H9 (cell line): ENCODE data around the gene CD248. TPM values are rescaled to one million over a fixed set of nuclear protein-coding genes. Genes with fewer than 3 reads are reported as not detected.

Experiments used
- DNase-seq: peaks from one replicate; pipeline ENCODE4 v3.0.0-alpha.2; 2017
- H2AFZ ChIP-seq: one replicate; pipeline ENCODE4 v1.6.1; 2013; ENCODE audit warnings: mild to moderate bottlenecking, low read length, control low read depth, moderate library complexity
- H2AK5ac ChIP-seq: 2 replicates; pipeline ENCODE4 v1.6.1; 2013; ENCODE audit warnings: low read length, control low read depth, mixed read lengths; ENCODE audit not compliant: insufficient read length
- H2BK120ac ChIP-seq: one replicate; pipeline ENCODE4 v1.6.1; 2013; ENCODE audit warnings: low read depth, mild to moderate bottlenecking, low read length, control low read depth, inconsistent platforms; ENCODE audit not compliant: poor library complexity, severe bottlenecking
- H2BK12ac ChIP-seq: 2 replicates; pipeline ENCODE4 v1.6.1; 2013; ENCODE audit warnings: low read length, control low read depth, mixed read lengths, low read depth; ENCODE audit not compliant: insufficient read length
- H2BK15ac ChIP-seq: 2 replicates; pipeline ENCODE4 v1.6.1; 2013; ENCODE audit warnings: low read depth, low read length, control low read depth
- H2BK20ac ChIP-seq: one replicate; pipeline ENCODE4 v1.6.1; 2013; ENCODE audit warnings: low read depth, mild to moderate bottlenecking, low read length, control low read depth, inconsistent platforms; ENCODE audit not compliant: poor library complexity, severe bottlenecking
- H2BK5ac ChIP-seq: 2 replicates; pipeline ENCODE4 v1.6.1; 2013; ENCODE audit warnings: low read length, control low read depth, mixed read lengths; ENCODE audit not compliant: insufficient read length
- H3K14ac ChIP-seq: 2 replicates; pipeline ENCODE4 v1.6.1; 2013; ENCODE audit warnings: low read length, control low read depth; ENCODE audit not compliant: insufficient read depth
- H3K18ac ChIP-seq: 2 replicates; pipeline ENCODE4 v1.6.1; 2013; ENCODE audit warnings: low read depth, mild to moderate bottlenecking, mixed read lengths, low read length, control low read depth; ENCODE audit not compliant: insufficient read length
- H3K23ac ChIP-seq: 2 replicates; pipeline ENCODE4 v1.6.1; 2013; ENCODE audit warnings: low read length, control low read depth, mixed read lengths, low read depth; ENCODE audit not compliant: insufficient read length
- H3K23me2 ChIP-seq: 2 replicates; pipeline ENCODE4 v1.6.1; 2013; ENCODE audit warnings: low read depth, mild to moderate bottlenecking, mixed read lengths, low read length, control low read depth; ENCODE audit not compliant: insufficient read length, poor library complexity, severe bottlenecking
- H3K27ac ChIP-seq: 2 replicates; pipeline ENCODE4 v1.5.1; 2013; ENCODE audit warnings: low read length, control low read depth, mixed read lengths, low read depth; ENCODE audit not compliant: insufficient read length
- H3K27me3 ChIP-seq: 2 replicates; pipeline ENCODE4 v1.6.1; 2013; ENCODE audit warnings: low read length, control low read depth, inconsistent platforms; ENCODE audit not compliant: insufficient read depth
- H3K4ac ChIP-seq: 2 replicates; pipeline ENCODE4 v1.6.1; 2013; ENCODE audit warnings: low read depth, mild to moderate bottlenecking, control low read depth, inconsistent platforms, low read length, moderate library complexity
- H3K4me1 ChIP-seq: 2 replicates; pipeline ENCODE4 v1.6.1; 2013; ENCODE audit warnings: low read length, control low read depth, inconsistent platforms; ENCODE audit not compliant: insufficient read depth
- H3K4me2 ChIP-seq: 2 replicates; pipeline ENCODE4 v1.6.1; 2013; ENCODE audit warnings: low read length, control low read depth, mixed read lengths; ENCODE audit not compliant: insufficient read length, insufficient read depth
- H3K56ac ChIP-seq: 2 replicates; pipeline ENCODE4 v1.6.1; 2013; ENCODE audit warnings: low read depth, mild to moderate bottlenecking, mixed read lengths, low read length, control low read depth; ENCODE audit not compliant: insufficient read length
- H3K79me1 ChIP-seq: 2 replicates; pipeline ENCODE4 v1.6.1; 2013; ENCODE audit warnings: low read depth, mild to moderate bottlenecking, moderate library complexity, low read length, control low read depth, inconsistent platforms; ENCODE audit not compliant: insufficient read depth, poor library complexity, severe bottlenecking
- H3K79me2 ChIP-seq: 2 replicates; pipeline ENCODE4 v1.6.1; 2013; ENCODE audit warnings: low read length, control low read depth, inconsistent platforms; ENCODE audit not compliant: insufficient read depth
- H3K9ac ChIP-seq: 2 replicates; pipeline ENCODE4 v1.6.1; 2013; ENCODE audit warnings: low read length, control low read depth, mixed read lengths; ENCODE audit not compliant: insufficient read length; ENCODE audit errors: extremely low read depth
- H3K9me3 ChIP-seq: one replicate; pipeline ENCODE4 v1.6.1; 2013; ENCODE audit warnings: low read depth, low read length, inconsistent platforms; ENCODE audit not compliant: control insufficient read depth
- H3T11ph ChIP-seq: one replicate; pipeline ENCODE4 v1.6.1; 2013; ENCODE audit warnings: mild to moderate bottlenecking, low read length, control low read depth, inconsistent platforms
- H4K20me1 ChIP-seq: one replicate; pipeline ENCODE4 v1.6.1; 2013; ENCODE audit not compliant: control insufficient read depth, insufficient read length, insufficient read depth
- H4K5ac ChIP-seq: 2 replicates; pipeline ENCODE4 v1.6.1; 2013; ENCODE audit warnings: low read depth, mild to moderate bottlenecking, mixed read lengths, low read length, control low read depth; ENCODE audit not compliant: insufficient read length
- H4K8ac ChIP-seq: replicated peaks from 2 replicates; pipeline ENCODE4 v1.6.1; 2013; ENCODE audit warnings: low read length, control low read depth, mixed read lengths, low read depth; ENCODE audit not compliant: insufficient read length
- H4K91ac ChIP-seq: 2 replicates; pipeline ENCODE4 v1.6.1; 2013; ENCODE audit warnings: low read depth, mild to moderate bottlenecking, moderate library complexity, mixed read lengths, low read length, control low read depth; ENCODE audit not compliant: insufficient read length
- H3K27ac Mint-ChIP-seq, 3 experiments: 2 replicates in 2 of 3; 3 replicates in 1 of 3; pipeline ENCODE4 v1.8.0; 2020 to 2021; ENCODE audit warnings: mixed read lengths in 3 of 3, mild to moderate bottlenecking in 1 of 3, moderate library complexity in 1 of 3
- H3K27me3 Mint-ChIP-seq: 2 replicates; pipeline ENCODE4 v1.8.0; 2021; ENCODE audit warnings: low read depth, mild to moderate bottlenecking, moderate library complexity, mixed read lengths
- H3K36me3 Mint-ChIP-seq, 3 experiments: 2 replicates in 2 of 3; 3 replicates in 1 of 3; pipeline ENCODE4 v1.8.0; 2020 to 2021; ENCODE audit warnings: low read depth in 3 of 3, mixed read lengths in 3 of 3; ENCODE audit not compliant: insufficient read depth in 1 of 3
- H3K4me1 Mint-ChIP-seq, 2 experiments: 2 replicates each; pipeline ENCODE4 v1.8.0; 2020; ENCODE audit warnings: mixed read lengths in 2 of 2
- H3K4me3 Mint-ChIP-seq, 2 experiments: 2 replicates in 1 of 2; 3 replicates in 1 of 2; pipeline ENCODE4 v1.8.0; 2020 to 2021; ENCODE audit warnings: mild to moderate bottlenecking in 2 of 2, mixed read lengths in 2 of 2, moderate library complexity in 1 of 2
- H3K9me3 Mint-ChIP-seq, 2 experiments: 2 replicates in 1 of 2; 3 replicates in 1 of 2; pipeline ENCODE4 v1.8.0; 2020; ENCODE audit warnings: mild to moderate bottlenecking in 2 of 2, mixed read lengths in 2 of 2, moderate library complexity in 1 of 2
- WGBS: extraction: QIAGEN DNeasy Blood & Tissue Kit; methylation state at CpG from one replicate; pipeline ENCODE4 v1.1.7; 2013; ENCODE audit warnings: missing lambda C conversion rate, low lambda C conversion rate, mixed read lengths; ENCODE audit not compliant: insufficient read length; ENCODE audit errors: extremely low coverage; 5-methylcytosine and 5-hydroxymethylcytosine counted together
- total RNA-seq: library from RNA; stranded (reverse); gene quantifications from 2 replicates; pipeline ENCODE4 v1.2.1, GENCODE V29; 2021
- TF ChIP-seq, protein P1 (sequence below): fragments of 200-600 bp; sonication (generic); conservative IDR thresholded peaks from 3 replicates; pipeline ENCODE4 v1.8.0; 2021; ENCODE audit warnings: antibody characterized with exemption, mild to moderate bottlenecking

The CD248 gene
- total RNA-seq, 1 experiment from 2014 or later, result 1.5 TPM

DNA sequence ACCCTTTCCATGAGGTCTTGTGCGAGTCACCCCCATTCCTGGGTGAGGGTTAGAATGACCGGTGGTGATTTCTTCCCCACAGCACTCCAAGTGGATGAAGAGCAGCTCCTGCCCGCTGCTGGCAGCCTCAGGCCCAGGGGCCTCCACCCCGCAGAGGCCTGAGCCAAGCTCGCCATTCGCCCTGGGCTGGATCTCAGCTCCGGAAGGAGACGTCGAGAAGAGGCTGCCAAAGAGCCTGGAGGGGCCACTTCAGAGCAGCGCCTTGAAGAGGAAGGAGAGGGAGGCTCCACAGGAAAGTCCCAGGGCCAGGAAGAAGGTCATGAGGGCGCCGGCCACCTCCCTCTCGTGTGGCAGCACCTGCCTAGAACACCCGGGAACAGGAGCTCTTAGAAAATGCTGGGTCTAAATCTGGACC is 46.4 kb upstream of the CD248 start:
- no peaks in the 10 kb centered on the region for H3K27me3 ChIP-seq
- H3K9me3 ChIP-seq, result no peaks in the 10 kb centered on the region
- no peak overlapping the region for H4K91ac ChIP-seq
- H3K36me3 Mint-ChIP-seq, result peaks cover 28 to 66% (median 52%) of the 10 kb centered on the region in 3 experiments; a peak in 6 of 7 replicates
- no peaks in the 10 kb centered on the region; the same call in 1 of the 2 replicates for H3K27me3 Mint-ChIP-seq
- H3K9me3 Mint-ChIP-seq, result no peaks in the 10 kb centered on the region
- H3K18ac ChIP-seq, result no peak overlapping the region
- H2AK5ac ChIP-seq, result no peak overlapping the region
- no peak overlapping the region for H2BK5ac ChIP-seq
- H3K79me2 ChIP-seq, result no peaks in the 10 kb centered on the region
- H3T11ph ChIP-seq, result no peak overlapping the region
- H4K8ac ChIP-seq, result no peak overlapping the region
- H4K5ac ChIP-seq, result no peak overlapping the region
- peaks cover 7 to 8% of the 10 kb centered on the region in 2 experiments for H3K4me1 Mint-ChIP-seq
- H4K20me1 ChIP-seq, result no peaks in the 10 kb centered on the region
- TF ChIP-seq, protein P1, sequence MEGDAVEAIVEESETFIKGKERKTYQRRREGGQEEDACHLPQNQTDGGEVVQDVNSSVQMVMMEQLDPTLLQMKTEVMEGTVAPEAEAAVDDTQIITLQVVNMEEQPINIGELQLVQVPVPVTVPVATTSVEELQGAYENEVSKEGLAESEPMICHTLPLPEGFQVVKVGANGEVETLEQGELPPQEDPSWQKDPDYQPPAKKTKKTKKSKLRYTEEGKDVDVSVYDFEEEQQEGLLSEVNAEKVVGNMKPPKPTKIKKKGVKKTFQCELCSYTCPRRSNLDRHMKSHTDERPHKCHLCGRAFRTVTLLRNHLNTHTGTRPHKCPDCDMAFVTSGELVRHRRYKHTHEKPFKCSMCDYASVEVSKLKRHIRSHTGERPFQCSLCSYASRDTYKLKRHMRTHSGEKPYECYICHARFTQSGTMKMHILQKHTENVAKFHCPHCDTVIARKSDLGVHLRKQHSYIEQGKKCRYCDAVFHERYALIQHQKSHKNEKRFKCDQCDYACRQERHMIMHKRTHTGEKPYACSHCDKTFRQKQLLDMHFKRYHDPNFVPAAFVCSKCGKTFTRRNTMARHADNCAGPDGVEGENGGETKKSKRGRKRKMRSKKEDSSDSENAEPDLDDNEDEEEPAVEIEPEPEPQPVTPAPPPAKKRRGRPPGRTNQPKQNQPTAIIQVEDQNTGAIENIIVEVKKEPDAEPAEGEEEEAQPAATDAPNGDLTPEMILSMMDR, result no peak
- peaks cover 4% of the 10 kb centered on the region; the same call in 1 of the 2 replicates for H3K4me1 ChIP-seq
- no peak overlapping the region for H2BK12ac ChIP-seq
- no peaks in the 10 kb centered on the region for H3K23me2 ChIP-seq
- no peak overlapping the region for H3K4me3 Mint-ChIP-seq
- H3K27ac ChIP-seq, result no peak overlapping the region
- no peak overlapping the region for H3K9ac ChIP-seq
- no peak overlapping the region for H3K4ac ChIP-seq
- no peak overlapping the region for H3K14ac ChIP-seq
- H2BK120ac ChIP-seq, result no peak overlapping the region
- H3K23ac ChIP-seq, result no peak overlapping the region
- H2BK20ac ChIP-seq, result no peak overlapping the region
- H3K79me1 ChIP-seq, result no peaks in the 10 kb centered on the region
- WGBS, result no CpG with 5 or more reads among the region's 14 CpGs
- no peak overlapping the region for H2AFZ ChIP-seq
- H3K4me2 ChIP-seq, result no peak overlapping the region
- H2BK15ac ChIP-seq, result no peak overlapping the region
- no peak for DNase-seq
- H3K27ac Mint-ChIP-seq, result no peak overlapping the region
- no peak overlapping the region for H3K56ac ChIP-seq
